Measurements from ENCODE around the gene KANSL3.

KANSL3 gene

DNA sequence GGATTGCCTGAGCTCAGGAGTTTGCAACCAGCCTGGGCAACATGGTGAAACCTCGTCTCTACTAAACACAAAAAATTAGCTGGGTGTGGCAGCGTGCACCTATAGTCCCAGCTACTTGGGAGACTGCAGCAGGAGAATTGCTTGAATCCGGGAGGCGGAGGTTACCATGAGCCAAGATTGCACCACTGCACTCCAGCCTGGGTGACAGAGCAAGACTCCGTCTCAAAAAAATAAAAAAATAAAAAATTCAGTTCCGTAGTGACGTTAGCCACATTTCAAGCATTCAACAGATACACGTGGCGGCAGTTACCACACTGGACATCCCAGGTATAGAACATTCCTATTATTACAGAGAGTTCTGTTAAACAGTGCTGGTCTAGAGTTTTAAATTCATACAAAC is 4.5 kb downstream of the KANSL3 start:
- H3K9me3 Mint-ChIP-seq, result no peaks in the 10 kb centered on the region
- no peak for DNase-seq (ENCODE audit: low spot score in 2 of 2)
- peaks cover 30% of the 10 kb centered on the region for H3K4me1 Mint-ChIP-seq
- no peak overlapping the region for H3K27ac Mint-ChIP-seq
- H3K36me3 Mint-ChIP-seq, result peaks cover 98% of the 10 kb centered on the region
- H3K4me3 Mint-ChIP-seq, result no peak overlapping the region
- ATAC-seq, result no peak

DNA sequence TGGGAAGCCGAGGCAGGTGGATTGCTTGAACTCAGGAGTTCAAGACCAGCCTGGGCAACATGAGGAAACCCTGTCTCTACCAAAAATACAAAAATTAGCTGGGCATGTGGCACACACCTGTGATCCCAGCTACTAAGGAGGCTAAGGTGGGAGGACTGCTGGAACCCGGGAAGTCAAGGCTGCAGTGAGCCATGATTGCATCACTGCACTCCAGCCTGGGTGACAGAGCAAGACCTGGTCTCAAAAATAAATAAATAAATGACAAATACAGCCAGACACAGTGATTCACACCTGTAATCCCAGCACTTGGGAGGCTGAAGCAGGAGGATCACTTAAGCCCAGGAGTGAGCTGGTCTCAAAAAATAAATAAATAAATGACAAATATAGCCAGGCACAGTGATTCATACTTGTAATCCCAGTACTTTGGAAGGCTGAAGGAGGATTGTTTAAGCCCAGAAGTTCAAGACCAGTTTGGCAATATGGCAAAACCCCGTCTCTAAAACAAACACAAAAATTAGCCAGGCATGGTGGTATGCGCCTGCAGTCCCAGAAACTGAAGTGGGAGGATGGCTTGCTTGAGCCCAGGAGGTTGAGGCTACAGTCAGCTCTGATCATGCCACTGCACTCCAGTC is 6.2 kb downstream of the KANSL3 start:
- DNase-seq (ENCODE audit: low spot score in 2 of 2), result no peak
- Mint-ChIP-seq H3K4me1 (peaks cover 30% of the 10 kb centered on the region), H3K36me3 (peaks cover 100% of the 10 kb centered on the region), H3K4me3 (no peak overlapping the region), H3K27ac (no peak overlapping the region), H3K9me3 (no peaks in the 10 kb centered on the region)
- ATAC-seq, result no peak

GRCh38 chr2:96626553-96626942 is 11.6 kb downstream of the KANSL3 start:
- Mint-ChIP-seq H3K4me1 (peaks cover 18% of the 10 kb centered on the region), H3K36me3 (peaks cover 84% of the 10 kb centered on the region), H3K9me3 (no peaks in the 10 kb centered on the region), H3K4me3 (no peak overlapping the region), H3K27ac (peak overlapping the region; percentile 23)
- ATAC-seq (no peak), DNase-seq (ENCODE audit: low spot score in 2 of 2) (no peak)

DNA sequence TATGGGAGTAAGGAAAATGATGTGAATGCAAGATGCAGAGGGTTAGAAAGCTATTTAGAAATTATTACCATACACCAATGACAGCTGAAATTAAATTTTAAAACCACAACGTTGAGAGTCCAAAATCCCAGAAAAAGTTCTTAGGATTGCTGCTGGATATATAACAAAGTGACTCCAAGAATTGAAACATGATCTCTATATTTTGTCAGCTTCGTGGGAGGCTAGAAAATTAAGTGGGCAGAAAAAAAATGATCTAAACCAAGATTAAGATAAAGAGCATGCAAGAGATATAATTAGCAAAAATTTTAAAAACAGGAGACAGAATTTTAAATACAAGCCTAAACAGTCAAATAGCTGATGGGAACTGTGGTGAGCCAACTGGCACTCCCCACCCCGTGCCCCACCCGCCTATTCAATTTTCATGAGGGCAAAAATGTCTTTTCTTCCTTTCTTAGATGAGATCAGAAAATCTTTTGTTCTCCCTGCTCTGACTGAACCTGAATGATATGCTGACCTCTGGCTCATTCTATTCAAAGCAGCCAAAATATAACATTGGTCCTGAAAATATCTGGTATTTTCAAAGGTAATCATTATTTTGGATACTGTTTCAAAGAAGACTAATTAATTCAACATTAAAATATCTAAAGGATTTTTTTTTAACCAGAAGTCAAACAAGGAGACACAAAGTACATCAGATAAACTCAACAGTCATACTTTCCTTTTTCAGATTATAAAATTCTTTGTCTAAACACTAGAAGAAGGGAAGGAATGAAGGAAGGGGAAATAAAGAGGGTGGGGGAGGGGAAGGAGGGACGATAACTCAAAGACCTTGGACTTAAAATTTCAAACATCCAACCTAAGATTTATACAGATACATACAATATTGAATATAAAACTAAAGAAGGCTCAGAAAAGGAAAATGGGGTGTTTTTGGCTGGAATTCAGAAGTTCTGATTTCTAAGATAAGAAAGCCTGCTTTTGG is 12.2 kb downstream of the KANSL3 start:
- DNase-seq (ENCODE audit: low spot score in 2 of 2), result no peak
- Mint-ChIP-seq H3K4me1 (peaks cover 18% of the 10 kb centered on the region), H3K36me3 (peaks cover 84% of the 10 kb centered on the region), H3K27ac (no peak overlapping the region), H3K4me3 (no peak overlapping the region), H3K9me3 (no peaks in the 10 kb centered on the region)
- no peak for ATAC-seq

DNA sequence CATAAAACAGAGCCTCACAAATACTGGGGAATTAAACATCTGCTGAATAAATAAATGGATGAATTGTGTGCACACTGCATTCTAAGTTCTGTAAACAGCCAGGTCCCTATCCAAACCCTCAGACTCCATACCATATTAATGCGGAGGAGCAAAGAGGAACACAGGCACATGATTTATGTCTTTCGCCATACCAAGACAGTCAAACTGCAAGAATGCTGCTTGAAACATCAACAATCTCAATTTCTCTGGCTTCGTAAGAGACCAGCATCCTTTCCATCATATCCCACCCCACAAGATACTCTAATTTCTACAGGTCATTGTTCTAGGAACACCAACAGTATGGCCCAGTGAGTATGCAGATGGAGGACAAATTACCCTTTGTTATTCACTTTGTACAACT is 15.0 kb downstream of the KANSL3 start:
- peak overlapping the region; percentile 18 for H3K27ac Mint-ChIP-seq
- peaks cover 26% of the 10 kb centered on the region for H3K4me1 Mint-ChIP-seq
- H3K9me3 Mint-ChIP-seq, result no peaks in the 10 kb centered on the region
- no peak for DNase-seq (ENCODE audit: low spot score in 2 of 2)
- peaks cover 84% of the 10 kb centered on the region for H3K36me3 Mint-ChIP-seq
- ATAC-seq, result no peak
- H3K4me3 Mint-ChIP-seq, result no peak overlapping the region

GRCh38 chr2:96622544-96622943 is 15.6 kb downstream of the KANSL3 start:
- H3K9me3 Mint-ChIP-seq, result no peaks in the 10 kb centered on the region
- ATAC-seq, result no peak
- peaks cover 84% of the 10 kb centered on the region for H3K36me3 Mint-ChIP-seq
- H3K4me3 Mint-ChIP-seq, result no peak overlapping the region
- peaks cover 25% of the 10 kb centered on the region for H3K4me1 Mint-ChIP-seq
- H3K27ac Mint-ChIP-seq, result peak overlapping the region; percentile 18
- no peak for DNase-seq (ENCODE audit: low spot score in 2 of 2)

GRCh38 chr2:96618596-96619283 is 19.4 kb downstream of the KANSL3 start:
- Mint-ChIP-seq H3K4me3 (no peak overlapping the region), H3K36me3 (peaks cover 85% of the 10 kb centered on the region), H3K9me3 (no peaks in the 10 kb centered on the region), H3K27ac (peak overlapping the region; percentile 75), H3K4me1 (peaks cover 33% of the 10 kb centered on the region)
- DNase-seq (ENCODE audit: low spot score in 2 of 2), result no peak
- ATAC-seq, result no peak

DNA sequence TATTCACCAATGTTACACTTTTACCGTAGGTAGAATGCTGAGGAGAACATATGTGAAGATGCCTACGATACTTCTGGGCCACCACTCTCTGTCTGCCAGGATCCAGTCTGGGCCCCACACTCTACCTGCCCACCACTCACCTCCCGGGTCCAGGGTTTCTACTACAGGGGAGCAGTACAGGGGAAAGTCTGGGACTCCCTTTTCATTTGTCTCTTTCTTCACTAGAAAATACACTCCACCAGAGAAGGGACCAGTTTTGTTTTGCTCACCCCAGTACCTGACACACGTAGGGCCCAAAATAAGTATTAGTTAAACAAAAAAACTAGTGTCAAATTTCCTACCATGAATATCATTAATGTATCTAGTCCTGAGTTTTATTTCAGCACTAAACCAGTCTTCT is 21.1 kb downstream of the KANSL3 start:
- peaks cover 95% of the 10 kb centered on the region for H3K36me3 Mint-ChIP-seq
- H3K4me3 Mint-ChIP-seq, result peak overlapping the region; percentile 27
- no peaks in the 10 kb centered on the region for H3K9me3 Mint-ChIP-seq
- DNase-seq (ENCODE audit: low spot score in 2 of 2) (no peak), ATAC-seq (no peak)
- H3K27ac Mint-ChIP-seq, result peak overlapping the region; percentile 90
- peaks cover 27% of the 10 kb centered on the region for H3K4me1 Mint-ChIP-seq

DNA sequence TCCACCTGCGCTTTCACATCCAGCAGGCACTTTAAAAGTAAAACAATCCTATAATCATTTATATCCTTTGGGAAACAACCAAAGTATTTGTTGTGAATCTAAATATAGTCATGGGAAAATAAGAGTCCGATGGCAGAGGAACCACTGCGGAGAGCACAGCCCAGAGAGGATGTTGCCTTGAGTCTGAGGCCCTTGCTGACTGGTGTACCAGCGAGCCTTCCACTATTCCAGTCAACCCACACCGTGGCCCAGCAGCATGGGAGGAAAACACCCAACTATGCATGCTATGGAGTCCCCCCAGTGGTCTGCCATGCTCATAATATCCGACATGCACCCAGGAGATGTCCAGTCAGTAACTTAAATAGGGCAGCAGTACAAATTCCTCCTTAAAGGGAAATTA is 21.6 kb downstream of the KANSL3 start:
- H3K4me1 Mint-ChIP-seq, result peaks cover 27% of the 10 kb centered on the region
- peak overlapping the region; percentile 90 for H3K27ac Mint-ChIP-seq
- peaks cover 97% of the 10 kb centered on the region for H3K36me3 Mint-ChIP-seq
- peak overlapping the region; percentile 27 for H3K4me3 Mint-ChIP-seq
- DNase-seq (ENCODE audit: low spot score in 2 of 2), result no peak
- no peaks in the 10 kb centered on the region for H3K9me3 Mint-ChIP-seq
- no peak for ATAC-seq

- Mint-ChIP-seq H3K4me1 (peaks cover 27% of the 10 kb centered on the region), H3K27ac (peak overlapping the region; percentile 90), H3K9me3 (no peaks in the 10 kb centered on the region), H3K4me3 (no peak overlapping the region), H3K36me3 (peaks cover 97% of the 10 kb centered on the region)
- no peak for DNase-seq (ENCODE audit: low spot score in 2 of 2)
- ATAC-seq, result no peak
These were observed 22.0 kb downstream of the KANSL3 start for GRCh38 chr2:96616128-96616527.

DNA sequence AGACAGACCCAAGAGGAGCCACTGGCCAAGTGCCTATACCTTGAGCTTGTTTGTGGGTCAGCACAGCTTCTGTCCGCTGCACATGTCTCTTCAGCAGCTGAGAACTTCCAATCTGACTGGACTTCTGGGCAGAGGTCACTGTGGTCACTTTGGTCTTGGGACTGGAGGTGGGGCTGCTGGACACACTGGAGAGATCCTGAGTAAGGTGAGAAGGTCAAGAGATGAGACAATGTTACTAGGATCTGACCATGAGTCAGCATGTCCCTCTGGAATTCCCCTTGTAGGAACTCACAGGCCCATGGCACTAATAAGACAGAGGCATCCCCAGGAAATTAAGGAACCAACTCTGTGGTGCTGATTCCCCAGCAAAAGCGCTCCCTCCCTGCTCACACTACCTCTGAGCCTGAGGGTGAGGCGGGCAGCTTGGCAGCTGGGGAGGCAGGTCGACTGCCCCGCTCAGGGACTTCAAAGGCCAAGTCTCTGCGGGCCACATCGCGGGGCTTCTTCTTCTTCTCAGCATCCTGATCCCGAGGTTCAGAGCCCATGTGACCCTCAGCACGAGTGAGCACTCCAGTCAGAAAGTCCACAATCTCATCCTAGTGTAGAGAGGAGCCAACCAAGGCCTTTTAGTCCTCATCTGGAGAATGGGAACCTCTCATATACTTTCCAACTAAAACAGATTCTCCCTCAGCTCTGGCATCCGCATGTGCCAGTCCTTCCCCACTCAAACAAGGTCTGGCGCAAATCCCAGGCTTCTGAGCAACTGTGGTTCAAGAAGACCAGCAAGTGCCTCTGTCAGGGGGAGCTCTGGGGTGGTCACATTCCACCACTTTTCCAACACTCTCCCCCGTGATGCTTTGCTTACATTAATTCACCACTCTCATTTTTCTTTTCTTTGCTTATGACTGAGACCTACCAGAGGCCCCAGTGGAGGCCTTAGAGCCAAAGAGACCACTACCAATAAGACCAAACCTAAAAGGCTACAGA is 29.4 kb downstream of the KANSL3 start:
- no peak for ATAC-seq
- Mint-ChIP-seq H3K9me3 (no peaks in the 10 kb centered on the region), H3K36me3 (peaks cover 100% of the 10 kb centered on the region), H3K27ac (peak overlapping the region; percentile 76), H3K4me3 (no peak overlapping the region), H3K4me1 (peaks cover 24% of the 10 kb centered on the region)
- no peak for DNase-seq (ENCODE audit: low spot score in 2 of 2)

GRCh38 chr2:96604104-96604503 is 34.0 kb downstream of the KANSL3 start:
- ATAC-seq (no peak), DNase-seq (ENCODE audit: low spot score in 2 of 2) (no peak)
- Mint-ChIP-seq H3K36me3 (peaks cover 100% of the 10 kb centered on the region), H3K4me1 (peaks cover 43% of the 10 kb centered on the region), H3K9me3 (no peaks in the 10 kb centered on the region), H3K27ac (peak overlapping the region; percentile 76), H3K4me3 (no peak overlapping the region)

DNA sequence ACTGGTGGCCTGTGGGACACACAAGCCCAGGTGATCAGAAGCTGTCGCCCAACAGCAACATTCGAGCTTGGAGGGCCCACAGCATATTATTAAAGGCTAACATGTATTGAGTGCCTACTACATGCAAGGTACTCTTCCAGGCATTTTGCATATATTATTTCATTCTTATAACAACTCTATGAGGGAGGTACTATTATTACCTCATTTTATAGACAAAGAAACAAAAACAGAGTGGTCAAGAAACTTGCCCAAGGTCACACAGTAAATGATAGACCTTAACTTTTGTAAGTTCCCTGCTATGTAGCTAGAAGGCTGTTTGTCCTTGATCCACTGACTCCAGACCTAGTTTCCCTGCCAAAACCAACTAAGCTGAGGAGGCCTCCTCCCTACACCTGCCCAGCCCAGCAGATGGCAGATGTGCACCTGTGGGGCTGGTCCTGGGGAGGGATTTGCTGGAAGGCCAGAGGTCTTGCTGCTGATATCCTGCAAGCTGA is 35.7 kb downstream of the KANSL3 start:
- no peak for ATAC-seq
- Mint-ChIP-seq H3K36me3 (peaks cover 100% of the 10 kb centered on the region), H3K9me3 (no peaks in the 10 kb centered on the region)

More for the DNA sequence above, 35.7 kb downstream of the KANSL3 start:
- peak overlapping the region; percentile 94 for H3K27ac Mint-ChIP-seq
- DNase-seq (ENCODE audit: low spot score in 2 of 2), result no peak
- H3K4me1 Mint-ChIP-seq, result peaks cover 36% of the 10 kb centered on the region
- H3K4me3 Mint-ChIP-seq, result no peak overlapping the region
